ENCODE measurements around the gene UBE2M.

DNA sequence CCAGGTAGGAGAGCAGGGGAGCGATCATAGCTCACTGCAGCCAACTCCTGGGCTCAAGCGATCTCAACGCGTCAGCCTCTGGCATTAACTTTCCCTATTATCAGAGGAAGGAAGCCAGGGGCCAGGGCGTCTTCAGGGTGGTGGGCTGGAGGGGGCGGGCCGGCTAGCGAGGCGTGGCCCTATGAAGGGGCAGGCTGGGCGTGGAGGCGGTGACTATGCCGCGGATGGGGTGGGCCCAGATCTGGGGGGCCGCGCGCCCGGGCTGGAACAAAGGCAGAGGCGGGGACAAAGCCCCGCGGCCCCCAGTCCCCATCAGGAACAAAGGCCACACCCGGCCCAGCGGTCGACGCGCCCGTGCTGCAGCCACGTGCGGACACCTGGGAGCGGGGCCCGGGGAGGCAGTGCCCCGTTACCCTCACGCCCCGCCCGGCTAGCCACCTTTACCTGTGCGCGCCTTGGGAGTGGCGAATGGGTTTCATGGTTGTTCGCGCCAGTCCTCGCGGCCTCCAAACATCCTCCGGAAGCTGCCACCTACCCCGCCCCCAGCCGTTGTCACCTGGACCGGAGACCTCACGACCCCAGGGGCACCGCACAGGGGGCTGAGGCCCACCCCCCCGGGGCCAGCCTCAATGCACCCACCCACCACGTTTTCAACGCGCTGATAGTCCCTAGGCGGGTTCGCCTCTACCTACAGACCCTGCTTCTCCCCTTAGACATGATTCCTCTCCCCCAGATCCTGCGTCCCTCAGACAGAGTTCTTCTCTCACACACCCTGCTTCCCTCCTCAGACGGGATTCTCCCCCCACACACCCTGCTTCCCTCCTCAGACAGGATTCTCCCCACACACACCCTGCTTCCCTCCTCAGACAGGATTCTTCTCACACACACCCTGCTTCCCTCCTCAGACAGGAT is 19.9 kb downstream of the UBE2M start:
- TF ChIP-seq, protein P1, sequence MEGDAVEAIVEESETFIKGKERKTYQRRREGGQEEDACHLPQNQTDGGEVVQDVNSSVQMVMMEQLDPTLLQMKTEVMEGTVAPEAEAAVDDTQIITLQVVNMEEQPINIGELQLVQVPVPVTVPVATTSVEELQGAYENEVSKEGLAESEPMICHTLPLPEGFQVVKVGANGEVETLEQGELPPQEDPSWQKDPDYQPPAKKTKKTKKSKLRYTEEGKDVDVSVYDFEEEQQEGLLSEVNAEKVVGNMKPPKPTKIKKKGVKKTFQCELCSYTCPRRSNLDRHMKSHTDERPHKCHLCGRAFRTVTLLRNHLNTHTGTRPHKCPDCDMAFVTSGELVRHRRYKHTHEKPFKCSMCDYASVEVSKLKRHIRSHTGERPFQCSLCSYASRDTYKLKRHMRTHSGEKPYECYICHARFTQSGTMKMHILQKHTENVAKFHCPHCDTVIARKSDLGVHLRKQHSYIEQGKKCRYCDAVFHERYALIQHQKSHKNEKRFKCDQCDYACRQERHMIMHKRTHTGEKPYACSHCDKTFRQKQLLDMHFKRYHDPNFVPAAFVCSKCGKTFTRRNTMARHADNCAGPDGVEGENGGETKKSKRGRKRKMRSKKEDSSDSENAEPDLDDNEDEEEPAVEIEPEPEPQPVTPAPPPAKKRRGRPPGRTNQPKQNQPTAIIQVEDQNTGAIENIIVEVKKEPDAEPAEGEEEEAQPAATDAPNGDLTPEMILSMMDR (optimal IDR thresholded peaks at IDR 0.05 in 1 of 3, IDR thresholded peaks at IDR 0.05 in 1 of 3, conservative IDR thresholded peaks at IDR 0.05 in 1 of 3; ENCODE audit: extremely low read depth in 1 of 3, insufficient read depth in 2 of 3, low read length in 3 of 3), result no peak
- TF ChIP-seq EZH2 (IDR thresholded peaks at IDR 0.05; ENCODE audit: low read length), result no peak

Measured in keratinocyte (primary cell).